HFF-Myc (cell line): ENCODE data around the gene ZZZ3.
A peak's percentile ranks its signal among the peaks of the same experiment; 100 is the strongest.

Source experiments
- DNase-seq: peaks from one replicate; pipeline ENCODE4 v3.0.0-alpha.2; 2011; ENCODE audit warnings: low read depth; ENCODE audit errors: extremely low read depth
- H3K4me3 ChIP-seq: replicated peaks from 2 replicates; pipeline ENCODE4 v1.5.1; 2011; ENCODE audit warnings: low read depth, mild to moderate bottlenecking, control low read depth, low read length
- TF ChIP-seq, protein P1 (sequence below): IDR thresholded peaks from 2 replicates; pipeline ENCODE4 v1.5.1; 2012; ENCODE audit warnings: mild to moderate bottlenecking, low read depth, low read length, control low read depth; ENCODE audit errors: missing control alignments

The ZZZ3 gene

DNA sequence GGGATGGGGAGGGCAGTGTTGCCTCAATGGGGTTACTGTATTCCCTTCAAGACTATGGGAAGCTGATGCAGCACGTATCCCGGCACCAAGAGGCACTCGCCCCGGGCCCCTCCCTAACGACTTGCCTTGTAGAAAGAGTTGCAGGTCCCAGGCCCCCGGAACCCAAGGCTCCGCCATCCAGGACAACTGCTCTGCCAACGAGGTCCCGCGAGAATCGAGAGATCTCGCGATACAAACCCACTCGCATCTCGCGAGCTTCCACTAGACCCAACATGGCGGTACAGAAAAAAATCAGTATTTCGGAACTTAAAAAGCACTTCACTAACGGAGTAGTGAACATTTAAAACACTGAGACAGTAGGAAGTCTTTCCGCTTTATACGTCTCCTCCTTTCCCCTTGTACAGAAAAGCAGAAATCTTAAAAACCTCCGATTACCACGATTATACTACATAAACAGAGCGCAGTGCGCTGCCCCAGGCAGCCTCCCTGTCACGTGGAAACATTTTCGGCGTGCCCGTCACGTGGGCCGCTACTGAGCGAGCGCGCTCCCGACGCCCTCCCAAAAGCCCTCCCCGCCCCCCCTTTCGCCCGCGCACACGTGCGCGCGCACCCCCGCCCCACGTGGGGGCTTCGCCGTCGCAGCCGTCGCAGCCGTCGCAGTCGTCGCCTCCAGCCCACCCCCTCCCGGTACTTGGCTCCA, at the start of gene ZZZ3:
Gene ZZZ3, minus strand, starts transcription at position 199 of the 700 bp plus-strand sequence. CDS start 49,304 bp downstream, outside the sequence.
- DNase-seq = peak; percentile 73
- TF ChIP-seq, protein P1, sequence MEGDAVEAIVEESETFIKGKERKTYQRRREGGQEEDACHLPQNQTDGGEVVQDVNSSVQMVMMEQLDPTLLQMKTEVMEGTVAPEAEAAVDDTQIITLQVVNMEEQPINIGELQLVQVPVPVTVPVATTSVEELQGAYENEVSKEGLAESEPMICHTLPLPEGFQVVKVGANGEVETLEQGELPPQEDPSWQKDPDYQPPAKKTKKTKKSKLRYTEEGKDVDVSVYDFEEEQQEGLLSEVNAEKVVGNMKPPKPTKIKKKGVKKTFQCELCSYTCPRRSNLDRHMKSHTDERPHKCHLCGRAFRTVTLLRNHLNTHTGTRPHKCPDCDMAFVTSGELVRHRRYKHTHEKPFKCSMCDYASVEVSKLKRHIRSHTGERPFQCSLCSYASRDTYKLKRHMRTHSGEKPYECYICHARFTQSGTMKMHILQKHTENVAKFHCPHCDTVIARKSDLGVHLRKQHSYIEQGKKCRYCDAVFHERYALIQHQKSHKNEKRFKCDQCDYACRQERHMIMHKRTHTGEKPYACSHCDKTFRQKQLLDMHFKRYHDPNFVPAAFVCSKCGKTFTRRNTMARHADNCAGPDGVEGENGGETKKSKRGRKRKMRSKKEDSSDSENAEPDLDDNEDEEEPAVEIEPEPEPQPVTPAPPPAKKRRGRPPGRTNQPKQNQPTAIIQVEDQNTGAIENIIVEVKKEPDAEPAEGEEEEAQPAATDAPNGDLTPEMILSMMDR = no peak
- peak within 1 kb of the TSS; percentile 84 for H3K4me3 ChIP-seq

DNA sequence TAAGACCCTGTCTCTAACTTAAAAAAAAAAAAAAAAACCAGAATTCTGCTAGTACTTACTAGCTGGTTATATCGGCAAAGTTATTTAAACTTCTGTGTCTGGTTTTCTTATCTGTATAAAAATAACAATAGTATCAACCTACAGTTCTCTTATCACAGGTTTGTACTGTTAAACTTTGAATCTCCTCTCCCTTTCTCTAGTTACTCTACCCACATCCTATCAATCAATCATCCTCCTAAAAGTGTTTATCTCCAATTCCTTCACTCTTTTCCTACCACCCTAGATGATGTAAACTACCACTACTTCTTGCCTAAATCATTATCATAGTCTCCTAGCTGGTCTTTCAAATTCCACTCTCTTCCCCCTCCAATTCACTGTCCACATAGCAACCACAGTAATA, 49.6 kb upstream of the ZZZ3 start:
- TF ChIP-seq, protein P1 = no peak
- no peak overlapping the region for H3K4me3 ChIP-seq
- DNase-seq = no peak

DNA sequence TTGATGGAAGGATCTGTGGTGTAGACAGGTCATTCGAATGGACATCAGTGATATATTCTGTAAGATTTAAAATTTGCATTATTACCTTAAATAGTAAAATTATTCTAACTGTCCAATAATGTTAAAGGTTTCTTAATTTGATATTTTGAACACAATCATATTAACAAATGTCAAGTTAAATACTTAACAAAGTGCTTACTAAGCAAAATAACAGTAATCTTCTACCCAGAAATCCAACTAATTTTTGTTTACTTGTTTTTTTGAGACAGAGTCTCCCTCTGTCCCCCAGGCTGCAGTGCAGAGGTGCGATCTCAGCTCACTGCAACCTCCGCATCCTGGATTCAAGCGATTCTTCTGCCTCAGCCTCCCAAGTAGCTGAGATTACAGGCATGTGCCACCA, 43.2 kb upstream of the ZZZ3 start:
- H3K4me3 ChIP-seq = no peak overlapping the region
- TF ChIP-seq, protein P1 = no peak
- no peak for DNase-seq

DNA sequence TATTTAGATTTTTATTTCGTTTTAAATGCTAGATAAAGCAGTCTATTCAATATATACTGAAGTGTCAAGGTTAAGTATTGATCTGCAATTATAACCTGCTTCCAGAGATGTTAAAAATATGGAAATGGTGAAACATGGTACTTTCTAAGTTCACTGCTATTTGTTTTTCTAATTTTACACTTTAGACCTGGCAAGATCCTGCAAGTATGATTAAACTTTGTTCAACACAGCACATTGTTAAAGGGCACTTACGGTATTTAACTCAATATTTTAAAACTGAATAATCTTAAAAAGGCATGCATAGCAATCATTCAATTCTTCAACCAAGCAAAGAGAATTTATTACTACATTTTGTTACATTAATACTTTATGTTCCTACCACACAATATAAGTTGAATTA, 35.7 kb upstream of the ZZZ3 start:
- no peak overlapping the region for H3K4me3 ChIP-seq
- TF ChIP-seq, protein P1 = no peak
- no peak for DNase-seq

DNA sequence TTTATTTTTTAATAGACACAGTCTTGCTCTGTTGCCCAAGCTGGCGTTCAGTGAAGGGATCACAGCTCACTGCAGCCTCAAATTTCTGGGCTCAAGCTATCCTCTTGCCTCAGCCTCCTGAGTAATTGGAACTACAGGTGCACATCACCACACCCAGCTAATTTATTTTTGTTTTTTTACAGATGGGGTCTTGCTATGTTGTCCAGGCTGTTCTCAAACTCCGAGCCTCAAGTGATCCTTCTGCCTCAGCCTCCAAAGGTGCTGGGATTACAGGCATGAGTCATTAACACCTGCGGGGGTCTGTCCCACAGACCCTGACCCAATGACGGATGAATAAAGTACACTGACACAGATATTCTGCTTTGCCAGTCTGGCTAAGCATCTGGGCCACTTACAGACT, 33.6 kb upstream of the ZZZ3 start:
- no peak for DNase-seq
- no peak overlapping the region for H3K4me3 ChIP-seq
- TF ChIP-seq, protein P1 = no peak

DNA sequence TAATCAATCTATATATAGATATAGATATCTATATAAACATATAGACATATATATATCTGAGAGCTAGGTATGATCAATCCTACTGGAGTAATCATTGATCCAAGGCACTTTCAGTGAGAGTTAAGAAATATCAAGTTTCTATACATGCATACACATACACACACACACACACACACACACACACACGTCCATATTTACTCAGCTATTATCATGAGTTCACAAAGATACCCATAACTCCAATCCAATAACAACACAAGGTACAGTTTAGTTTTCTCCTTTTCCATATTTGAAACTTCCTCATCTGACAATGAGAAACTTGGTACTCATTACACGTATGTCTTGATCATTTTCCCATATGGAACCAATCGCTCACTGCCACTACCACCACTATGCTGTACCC, 27.3 kb upstream of the ZZZ3 start:
- TF ChIP-seq, protein P1 = no peak
- H3K4me3 ChIP-seq = no peak overlapping the region
- no peak for DNase-seq

DNA sequence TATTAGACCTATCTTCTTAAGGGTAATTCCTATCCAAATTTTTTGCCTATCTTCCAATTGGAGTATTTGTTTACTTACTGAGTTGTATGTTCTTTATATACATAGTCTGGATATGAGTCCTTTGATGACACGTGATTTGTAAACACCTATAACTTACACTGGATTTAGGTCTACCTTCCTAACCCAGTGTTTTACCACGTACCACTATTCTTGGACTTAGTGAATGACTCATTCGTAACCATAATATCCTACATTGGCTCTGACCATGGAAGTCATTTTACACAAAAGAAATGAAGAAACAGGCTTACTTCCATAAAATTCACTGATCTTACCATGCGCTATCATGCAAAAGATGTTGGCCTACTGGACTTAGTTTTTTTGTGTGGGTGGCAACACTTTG, 23.9 kb upstream of the ZZZ3 start:
- no peak overlapping the region for H3K4me3 ChIP-seq
- no peak for DNase-seq
- TF ChIP-seq, protein P1 = no peak
